A549 (cell line): ENCODE data around the gene GMIP. TPM values are rescaled to one million over a fixed set of nuclear protein-coding genes. Genes with fewer than 3 reads are reported as not detected.

Experiments used
- ATAC-seq, 2 experiments: fragments of 200-7000 bp in 1 of 2; fragments of >200 bp in 1 of 2; cut with Nextera tagmentation in 1 of 2; cut with Tn5 transposase in 1 of 2; 3 replicates each; pipeline versions ENCODE4 v1.8.0 to v1.9.1; 2018 to 2020; ENCODE audit warnings: mild to moderate bottlenecking in 1 of 2, moderate library complexity in 1 of 2
- CTCF ChIA-PET: fragments of 300-600 bp; sonication (Branson Sonifier 250); formaldehyde crosslinking; extraction: SDS; loops from one replicate; lab custom pipeline; 2021; ENCODE audit warnings: antibody characterized with exemption, inconsistent platforms; lab: Yijun Ruan, JAX
- POLR2A ChIA-PET: fragments of 350-600 bp; formaldehyde crosslinking; extraction: SDS; loops from one replicate; lab custom pipeline; 2021; ENCODE audit warnings: antibody characterized with exemption, inconsistent platforms; lab: Yijun Ruan, JAX
- DNase-seq, 2 experiments: peaks; one replicate each; pipeline versions ENCODE4 v3.0.0 to v3.0.0-alpha.2; 2011 to 2016; ENCODE audit warnings: low read depth in 1 of 2, low spot score in 1 of 2
- FAIRE-seq: peaks from 2 replicates; lab custom pipeline; 2011; peaks lifted over from hg19 to GRCh38; lab: Jason Lieb, UNC
- H3K27ac ChIP-seq, 2 experiments: fragments of >200 bp; sonication (Bioruptor Twin); formaldehyde crosslinking; 3 replicates each; pipeline ENCODE4 v1.5.1; 2016 to 2017
- H3K4me1 ChIP-seq: fragments of >200 bp; sonication (Bioruptor Twin); formaldehyde crosslinking; 3 replicates; pipeline ENCODE4 v1.6.1; 2016
- H3K4me2 ChIP-seq: fragments of >200 bp; sonication (Bioruptor Twin); formaldehyde crosslinking; 3 replicates; pipeline ENCODE4 v1.6.1; 2016
- H3K4me3 ChIP-seq: fragments of >200 bp; sonication (Bioruptor Twin); formaldehyde crosslinking; 3 replicates; pipeline ENCODE4 v1.5.1; 2016
- H3K9me3 ChIP-seq: fragments of >200 bp; sonication (Bioruptor Twin); formaldehyde crosslinking; 3 replicates; pipeline ENCODE4 v1.6.1; 2016
- ATOH8 ChIP-seq: fragments of 250-450 bp; sonication (Bioruptor Pico); IDR thresholded peaks from 2 replicates; pipeline ENCODE4 v1.5.0; 2020; ENCODE audit warnings: low read depth, mild to moderate bottlenecking, moderate library complexity
- CBX8 ChIP-seq: fragments of 200-600 bp; sonication (generic); IDR thresholded peaks from 2 replicates; pipeline ENCODE4 v1.6.1; 2016
- ELK1 ChIP-seq: fragments of 150-350 bp; IDR thresholded peaks from 2 replicates; pipeline ENCODE4 v1.6.1; 2014; ENCODE audit warnings: low read depth, mild to moderate bottlenecking, low read length
- EP300 ChIP-seq, 2 experiments: fragments of >200 bp; sonication (Bioruptor Twin); formaldehyde crosslinking; IDR thresholded peaks; 2 replicates in 1 of 2; 3 replicates in 1 of 2; pipeline ENCODE4 v1.6.1; 2016 to 2017
- ESRRA ChIP-seq: fragments of 150-350 bp; IDR thresholded peaks from 2 replicates; pipeline ENCODE4 v1.6.1; 2014; ENCODE audit warnings: mild to moderate bottlenecking, low read length, borderline replicate concordance
- HDAC2 ChIP-seq: fragments of 200-600 bp; sonication (generic); IDR thresholded peaks from 2 replicates; pipeline ENCODE4 v1.6.1; 2016
- HES2 ChIP-seq: fragments of >200 bp; sonication (Bioruptor Twin); formaldehyde crosslinking; IDR thresholded peaks from 2 replicates; pipeline ENCODE4 v1.6.1; 2016
- HOXA7 ChIP-seq: fragments of 250-450 bp; sonication (Bioruptor Pico); IDR thresholded peaks from 2 replicates; pipeline ENCODE4 v1.5.0; 2020; ENCODE audit warnings: mild to moderate bottlenecking, moderate library complexity
- HOXB13 ChIP-seq: fragments of 250-450 bp; sonication (Bioruptor Pico); IDR thresholded peaks from 2 replicates; pipeline ENCODE4 v1.5.0; 2020; ENCODE audit warnings: low read depth, mild to moderate bottlenecking, moderate library complexity
- HOXB5 ChIP-seq: fragments of 250-450 bp; sonication (Bioruptor Pico); IDR thresholded peaks from 2 replicates; pipeline ENCODE4 v1.5.0; 2020; ENCODE audit warnings: mild to moderate bottlenecking, moderate library complexity
- JUN ChIP-seq, 2 experiments: fragments of >200 bp; sonication (Bioruptor Twin); formaldehyde crosslinking; IDR thresholded peaks; 2 replicates in 1 of 2; 3 replicates in 1 of 2; pipeline ENCODE4 v1.6.1; 2016 to 2017
- JUNB ChIP-seq: fragments of >200 bp; sonication (Bioruptor Twin); formaldehyde crosslinking; IDR thresholded peaks from 2 replicates; pipeline ENCODE4 v1.6.1; 2016
- MAFK ChIP-seq: fragments of 450-650 bp; IDR thresholded peaks from 2 replicates; pipeline ENCODE4 v1.6.1; 2014; ENCODE audit not compliant: partially characterized antibody
- NFE2L2 ChIP-seq: fragments of 150-350 bp; conservative IDR thresholded peaks from 2 replicates; pipeline ENCODE4 v1.6.1; 2014; ENCODE audit warnings: low read length
- NR3C1 ChIP-seq: fragments of >200 bp; sonication (Bioruptor Twin); formaldehyde crosslinking; IDR thresholded peaks from 3 replicates; pipeline ENCODE4 v1.6.1; 2017
- PBX3 ChIP-seq: IDR thresholded peaks from 2 replicates; pipeline ENCODE4 v1.6.1; 2012
- REST ChIP-seq: fragments of 200-600 bp; sonication (generic); IDR thresholded peaks from 2 replicates; pipeline ENCODE4 v1.6.1; 2016; ENCODE audit warnings: antibody characterized with exemption, mild to moderate bottlenecking, moderate library complexity
- RNF2 ChIP-seq: fragments of 200-600 bp; sonication (generic); IDR thresholded peaks from 2 replicates; pipeline ENCODE4 v1.6.1; 2016; ENCODE audit warnings: low read depth, mild to moderate bottlenecking, antibody characterized with exemption, moderate library complexity, borderline replicate concordance
- SMC3 ChIP-seq: fragments of >200 bp; sonication (Bioruptor Twin); formaldehyde crosslinking; IDR thresholded peaks from 3 replicates; pipeline ENCODE4 v1.6.1; 2018; ENCODE audit warnings: inconsistent platforms
- ZC3H11A ChIP-seq: fragments of 450-650 bp; IDR thresholded peaks from 2 replicates; pipeline ENCODE4 v1.6.1; 2014; ENCODE audit warnings: antibody characterized with exemption, mild to moderate bottlenecking
- ZFP36 ChIP-seq: fragments of 450-650 bp; IDR thresholded peaks from 2 replicates; pipeline ENCODE4 v1.6.1; 2014; ENCODE audit warnings: borderline replicate concordance; ENCODE audit not compliant: partially characterized antibody
- ZSCAN20 ChIP-seq: fragments of 250-450 bp; sonication (Bioruptor Pico); IDR thresholded peaks from 2 replicates; pipeline ENCODE4 v1.8.0; 2022; ENCODE audit warnings: mild to moderate bottlenecking, moderate library complexity
- WGBS: methylation state at CpG from one replicate; pipeline ENCODE4 v1.1.6; 2017; ENCODE audit errors: missing lambda C conversion rate; 5-methylcytosine and 5-hydroxymethylcytosine counted together
- polyA plus RNA-seq, 4 experiments: library from polyadenylated mRNA; depleted of rRNA in 3 of 4; stranded (reverse); fragments of >200 nt; fragmentation: RNase III in 1 of 4; extraction: RNeasy Plus Mini Kit Qiagen cat#74134 plus additional on column Dnase treatment in 1 of 4; gene quantifications; 2 replicates in 3 of 4; 3 replicates in 1 of 4; pipeline ENCODE4 v1.2.3, GENCODE V29; 2011 to 2017

Gene GMIP
- polyA plus RNA-seq, 2 of the 4 experiments (the other 2 are of a cell fraction), result 1.4 to 4.1 TPM

GRCh38 chr19:19637523-19638251 is 5.8 kb downstream of the GMIP start:
- CTCF ChIA-PET, result interaction anchor here (1.2 kb wide), 1 partner anchor 83 kb away, joined by 4 read pairs; no protein-coding TSS in a partner anchor
- ATAC-seq, result no peak

GRCh38 chr19:19637186-19637522 is 6.3 kb downstream of the GMIP start:
- no peak overlapping the region for H3K27ac ChIP-seq
- WGBS, result 96% methylated on average over 12 of the region's 27 CpGs
- POLR2A ChIA-PET, result no interaction called here
- TF ChIP-seq HOXB13 (CRISPR knock-in tag), result no peak
- CTCF ChIA-PET, result no interaction called here
- H3K4me2 ChIP-seq, result no peak overlapping the region
- no peak for ATAC-seq
- FAIRE-seq, result no peak
- no peak overlapping the region for H3K4me3 ChIP-seq
- no peaks in the 10 kb centered on the region for H3K9me3 ChIP-seq
- H3K4me1 ChIP-seq, result no peaks in the 10 kb centered on the region
- DNase-seq, result no peak

More at GRCh38 chr19:19637523-19638251, 5.8 kb downstream of the GMIP start:
- H3K4me2 ChIP-seq, result no peak overlapping the region
- no peak overlapping the region for H3K4me3 ChIP-seq
- H3K4me1 ChIP-seq, result 0 out of 3 replicates have a peak, but pooled peaks cover 3% of the 10 kb centered on the region
- H3K27ac ChIP-seq, result no peak overlapping the region
- FAIRE-seq (no peak), DNase-seq (no peak)
- POLR2A ChIA-PET, result no interaction called here
- TF ChIP-seq EP300 (IDR thresholded peaks at IDR 0.05) (no peak), JUN (IDR thresholded peaks at IDR 0.05) (no peak), JUNB (no peak), ESRRA (no peak), HOXB5 (CRISPR knock-in tag) (no peak), PBX3 (no peak), ZSCAN20 (no peak), ELK1 (no peak), HES2 (no peak), RNF2 (no peak), HDAC2 (no peak), SMC3 (no peak), HOXA7 (CRISPR knock-in tag) (no peak), ZC3H11A (no peak), CBX8 (no peak), ATOH8 (CRISPR knock-in tag) (no peak)
- H3K9me3 ChIP-seq, result no peaks in the 10 kb centered on the region
- WGBS, result 90% methylated on average over 13 of the region's 53 CpGs

GRCh38 chr19:19636573-19637185 is 6.8 kb downstream of the GMIP start:
- Histone ChIP-seq H3K4me3 (no peak overlapping the region), H3K4me2 (no peak overlapping the region), H3K9me3 (no peaks in the 10 kb centered on the region), H3K27ac (no peak overlapping the region), H3K4me1 (no peaks in the 10 kb centered on the region)
- DNase-seq (no peak), FAIRE-seq (no peak), ATAC-seq (no peak)
- no peak for TF ChIP-seq NFE2L2
- TF ChIP-seq ZFP36, result no peak
- TF ChIP-seq REST, result no peak
- no peak for TF ChIP-seq MAFK
- TF ChIP-seq NR3C1, result no peak
- no peak for TF ChIP-seq ESRRA
- no peak for TF ChIP-seq ZC3H11A
- WGBS, result 97% methylated on average over 8 of the region's 9 CpGs
- ChIA-PET POLR2A (no interaction called here), CTCF (no interaction called here)
